Tibial nerve (tissue), 4 donors: ENCODE data around the gene ZNF552. TPM values are rescaled to one million over a fixed set of nuclear protein-coding genes. Genes with fewer than 3 reads are reported as not detected.

Experiments
- DNase-seq, 2 donors: peaks; one replicate each; pipeline ENCODE4 v3.0.0-alpha.2; 2019; ENCODE audit warnings: low spot score in 2 of 2
- H3K27ac ChIP-seq, 4 donors: fragments of 200-600 bp; sonication (generic) in 3 of 4; one replicate each; pipeline ENCODE4 v1.5.1; 2017 to 2019; ENCODE audit warnings: mild to moderate bottlenecking in 1 of 4
- H3K27me3 ChIP-seq, 2 donors: fragments of 200-600 bp; sonication (generic) in 1 of 2; one replicate each; pipeline versions ENCODE4 v1.5.1 to v1.6.0; 2017 to 2019
- H3K36me3 ChIP-seq, 3 donors: fragments of 200-600 bp; sonication (generic); one replicate each; pipeline ENCODE4 v1.5.1; 2018 to 2019
- H3K4me1 ChIP-seq, 4 donors: fragments of 200-600 bp; sonication (generic) in 3 of 4; one replicate each; pipeline ENCODE4 v1.5.1; 2017 to 2019
- H3K4me3 ChIP-seq, 4 donors: fragments of 200-600 bp; sonication (generic) in 3 of 4; one replicate each; pipeline ENCODE4 v1.5.1; 2017 to 2019; ENCODE audit warnings: mild to moderate bottlenecking in 1 of 4, moderate library complexity in 1 of 4
- H3K9me3 ChIP-seq, 4 donors: fragments of 200-600 bp; sonication (generic) in 3 of 4; one replicate each; pipeline ENCODE4 v1.5.1; 2017 to 2019
- EP300 ChIP-seq, 2 donors: sonication (generic); formaldehyde crosslinking; IDR thresholded peaks; one replicate each; pipeline ENCODE4 v1.6.1; 2017; ENCODE audit warnings: antibody characterized with exemption in 2 of 2, mild to moderate bottlenecking in 1 of 2
- POLR2A ChIP-seq, 2 donors: fragments of 450-650 bp; IDR thresholded peaks; one replicate each; pipeline ENCODE4 v1.6.1; 2017; ENCODE audit warnings: antibody characterized with exemption in 2 of 2, mild to moderate bottlenecking in 2 of 2, moderate library complexity in 2 of 2
- WGBS, 2 donors: methylation state at CpG; one replicate each; pipeline ENCODE4 v1.1.5; 2018; 5-methylcytosine and 5-hydroxymethylcytosine counted together
- total RNA-seq, 4 donors: library from RNA; depleted of rRNA; stranded (reverse); fragments of >200 nt; gene quantifications; one replicate each; pipeline ENCODE4 v1.1.0, GENCODE V29; 2016
- TF ChIP-seq, protein P1 (sequence below), 5 experiments: fragments of 200-600 bp in 3 of 5; fragments of 450-650 bp in 2 of 5; sonication (generic) in 3 of 5; IDR thresholded peaks; one replicate each; pipeline ENCODE4 v1.5.1; 2016 to 2019; ENCODE audit warnings: antibody characterized with exemption in 5 of 5, mild to moderate bottlenecking in 3 of 5, moderate library complexity in 2 of 5

Gene ZNF552
- total RNA-seq, 4 donors from 2014 or later, result 4.2 to 19.5 (median 10.5) TPM

DNA sequence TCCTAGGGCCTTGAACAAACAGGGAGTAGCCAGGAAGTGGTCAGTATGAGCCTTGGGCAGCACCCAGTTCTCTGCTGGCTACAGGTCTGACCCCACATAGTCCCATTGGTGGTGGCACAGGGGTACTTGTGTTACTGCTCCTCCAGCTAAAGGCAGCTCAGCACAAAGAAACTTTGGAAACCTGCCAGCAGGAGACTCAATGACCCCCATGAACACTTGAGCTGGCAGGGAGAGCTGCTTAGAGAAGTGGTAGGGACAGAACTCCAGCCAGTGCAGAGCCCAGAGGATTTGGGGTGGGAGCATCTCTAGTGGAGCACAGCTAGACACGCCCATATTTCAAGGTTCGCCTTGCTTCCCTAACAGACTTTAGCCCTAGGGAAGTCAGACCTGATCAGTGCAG is 55.6 kb downstream of the ZNF552 start:
- Histone ChIP-seq H3K4me1 (no peaks in the 10 kb centered on the region), H3K27me3 (no peaks in the 10 kb centered on the region), H3K36me3 (peaks cover 4 to 100% (median 44%) of the 10 kb centered on the region in 3 donors), H3K9me3 (peaks cover 7 to 100% (median 34%) of the 10 kb centered on the region in 4 donors), H3K4me3 (no peak overlapping the region), H3K27ac (no peak overlapping the region)
- TF ChIP-seq, protein P1, sequence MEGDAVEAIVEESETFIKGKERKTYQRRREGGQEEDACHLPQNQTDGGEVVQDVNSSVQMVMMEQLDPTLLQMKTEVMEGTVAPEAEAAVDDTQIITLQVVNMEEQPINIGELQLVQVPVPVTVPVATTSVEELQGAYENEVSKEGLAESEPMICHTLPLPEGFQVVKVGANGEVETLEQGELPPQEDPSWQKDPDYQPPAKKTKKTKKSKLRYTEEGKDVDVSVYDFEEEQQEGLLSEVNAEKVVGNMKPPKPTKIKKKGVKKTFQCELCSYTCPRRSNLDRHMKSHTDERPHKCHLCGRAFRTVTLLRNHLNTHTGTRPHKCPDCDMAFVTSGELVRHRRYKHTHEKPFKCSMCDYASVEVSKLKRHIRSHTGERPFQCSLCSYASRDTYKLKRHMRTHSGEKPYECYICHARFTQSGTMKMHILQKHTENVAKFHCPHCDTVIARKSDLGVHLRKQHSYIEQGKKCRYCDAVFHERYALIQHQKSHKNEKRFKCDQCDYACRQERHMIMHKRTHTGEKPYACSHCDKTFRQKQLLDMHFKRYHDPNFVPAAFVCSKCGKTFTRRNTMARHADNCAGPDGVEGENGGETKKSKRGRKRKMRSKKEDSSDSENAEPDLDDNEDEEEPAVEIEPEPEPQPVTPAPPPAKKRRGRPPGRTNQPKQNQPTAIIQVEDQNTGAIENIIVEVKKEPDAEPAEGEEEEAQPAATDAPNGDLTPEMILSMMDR (IDR thresholded peaks at IDR 0.05), result no peak
- WGBS, 2 donors, result 92% methylated on average over 2 of the region's 2 CpGs; no CpG with 5 or more reads in 1 of the 2 donors
- DNase-seq, result no peak

DNA sequence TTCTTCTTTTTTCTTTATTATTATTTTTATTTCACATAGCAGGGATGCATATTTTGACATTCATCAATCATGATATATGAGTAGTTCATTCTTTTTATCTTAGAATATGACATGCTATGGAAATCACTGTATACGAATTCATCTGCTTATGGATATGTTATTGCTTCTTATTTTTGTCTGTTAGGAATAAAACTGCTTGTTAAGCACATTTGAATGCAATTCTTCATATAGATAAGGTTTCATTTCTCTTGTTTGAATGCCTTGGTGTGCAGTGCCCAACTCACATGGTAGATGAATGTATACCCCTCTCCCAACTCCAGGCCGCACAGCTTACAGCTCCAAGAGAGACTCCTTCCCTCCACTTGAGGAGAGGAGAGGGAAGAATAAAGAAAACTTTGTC is 56.8 kb downstream of the ZNF552 start:
- TF ChIP-seq EP300 (IDR thresholded peaks at IDR 0.05), result no peak
- no peak for TF ChIP-seq POLR2A (IDR thresholded peaks at IDR 0.05)
- TF ChIP-seq, protein P1 (IDR thresholded peaks at IDR 0.05), result no peak
- Histone ChIP-seq H3K27ac (no peak overlapping the region), H3K4me3 (no peak overlapping the region), H3K4me1 (no peaks in the 10 kb centered on the region), H3K36me3 (peaks cover 12 to 100% (median 54%) of the 10 kb centered on the region in 3 donors), H3K27me3 (no peaks in the 10 kb centered on the region), H3K9me3 (peaks cover 7 to 100% (median 37%) of the 10 kb centered on the region in 4 donors)
- whole genome bisulfite sequencing, 2 donors, result 77 to 84% methylated on average over 2 of the region's 2 CpGs
- DNase-seq, result no peak

Other genes starting within 250 kb of the ZNF552 start
- 1 to 10 TPM; 2.4 to 6.0 (median 2.6) TPM for gene ZNF416, start 236.0 kb downstream of the ZNF552 start, total RNA-seq
- 1 to 10 TPM; 3.0 to 7.6 (median 5.0) TPM for gene ZIK1, start 230.8 kb downstream of the ZNF552 start, total RNA-seq
- 1 to 10 TPM; 1.3 to 9.6 (median 3.0) TPM for gene ZNF530, start 215.0 kb downstream of the ZNF552 start, total RNA-seq
- gene ZNF134, start 200.7 kb downstream of the ZNF552 start, total RNA-seq, result 10 to 100 TPM; 15.0 to 43.7 (median 25.4) TPM
- gene ZNF211, start 181.7 kb downstream of the ZNF552 start, total RNA-seq, result 10 to 100 TPM in 3 of 4 donors, 1 to 10 TPM in 1; 5.9 to 18.6 (median 14.0) TPM
- not detected for gene ZSCAN4, start 146.0 kb downstream of the ZNF552 start, total RNA-seq
- 10 to 100 TPM in 1 of 4 donors, 1 to 10 TPM in 3; 3.6 to 12.9 (median 7.2) TPM for gene ZNF551, start 132.9 kb downstream of the ZNF552 start, total RNA-seq
- gene ZNF154, start 105.7 kb downstream of the ZNF552 start, total RNA-seq, result 1 to 10 TPM in 2 of 4 donors, under 1 TPM in 2; 0.21 to 2.0 (median 0.71) TPM
- 1 to 10 TPM; 1.5 to 3.1 (median 2.5) TPM for gene ZNF671, start 87.3 kb downstream of the ZNF552 start, total RNA-seq
- 10 to 100 TPM; 10.8 to 18.4 (median 12.6) TPM for gene ZNF776, start 68.1 kb downstream of the ZNF552 start, total RNA-seq
- 10 to 100 TPM in 3 of 4 donors, 1 to 10 TPM in 1; 7.9 to 18.8 (median 13.4) TPM for gene ZNF586, start 45.2 kb downstream of the ZNF552 start, total RNA-seq
- 10 to 100 TPM in 2 of 4 donors, 1 to 10 TPM in 2; 8.5 to 14.9 (median 10.1) TPM for gene ZNF587B, start 15.4 kb upstream of the ZNF552 start, total RNA-seq
- gene ZNF587, start 34.9 kb upstream of the ZNF552 start, total RNA-seq, result 10 to 100 TPM; 21.0 to 34.8 (median 28.3) TPM
- 10 to 100 TPM in 2 of 4 donors, 1 to 10 TPM in 2; 4.6 to 32.3 (median 8.2) TPM for gene ZNF814, start 74.1 kb upstream of the ZNF552 start, total RNA-seq
- 10 to 100 TPM; 10.3 to 18.0 (median 14.4) TPM for gene ZNF417, start 101.7 kb upstream of the ZNF552 start, total RNA-seq
- gene ZNF418, start 120.5 kb upstream of the ZNF552 start, total RNA-seq, result 1 to 10 TPM; 2.1 to 6.1 (median 3.3) TPM
- gene ZNF256, start 132.8 kb upstream of the ZNF552 start, total RNA-seq, result 1 to 10 TPM; 2.6 to 6.3 (median 3.6) TPM
- gene C19orf18, start 159.6 kb upstream of the ZNF552 start, total RNA-seq, result under 1 TPM in 1 of 4 donors, not detected in 3; 0.66 TPM
- gene ZNF606, start 187.9 kb upstream of the ZNF552 start, total RNA-seq, result 10 to 100 TPM; 24.6 to 44.4 (median 37.7) TPM
- gene ZSCAN1, start 219.1 kb upstream of the ZNF552 start, total RNA-seq, result 1 to 10 TPM in 1 of 4 donors, not detected in 3; 1.5 TPM
- gene ZNF135, start 244.4 kb upstream of the ZNF552 start, total RNA-seq, result 10 to 100 TPM in 1 of 4 donors, 1 to 10 TPM in 3; 6.7 to 11.1 (median 9.5) TPM